CD4-positive, alpha-beta T cell (primary cell): ENCODE measurements around the gene PEF1. TPM values are rescaled to one million over a fixed set of nuclear protein-coding genes. Genes with fewer than 3 reads are reported as not detected.

Experiments used
- ATAC-seq: fragments of 200-7000 bp; cut with Tn5 transposase; one replicate; pipeline ENCODE4 v1.10.0; 2022; ENCODE audit warnings: mild to moderate bottlenecking; ENCODE audit not compliant: poor library complexity
- CTCF ChIA-PET: fragments of 350-600 bp; sonication (Branson Sonifier 250); formaldehyde crosslinking; loops from one replicate; lab custom pipeline; 2021; ENCODE audit warnings: antibody characterized with exemption, inconsistent platforms; lab: Charles Lee
- POLR2A ChIA-PET: fragments of 350-600 bp; sonication (Branson Sonifier 250); formaldehyde crosslinking; loops from one replicate; lab custom pipeline; 2021; ENCODE audit warnings: antibody characterized with exemption, inconsistent platforms; lab: Charles Lee
- DNase-seq, 14 experiments: peaks; one replicate each; pipeline ENCODE4 v3.0.0-alpha.2; 2013 to 2020; ENCODE audit warnings: mixed read lengths in 2 of 14
- H3K27ac ChIP-seq, 2 donors: one replicate each; pipeline versions ENCODE4 v1.5.1 to v1.7.0; 2013; ENCODE audit warnings: low read length in 2 of 2, low read depth in 1 of 2, mild to moderate bottlenecking in 1 of 2
- H3K27me3 ChIP-seq, 2 experiments: 1 replicate in 1 of 2; 2 replicates in 1 of 2; pipeline versions ENCODE4 v1.6.1 to v1.7.0; 2013; ENCODE audit warnings: low read length in 2 of 2, control low read depth in 1 of 2, mild to moderate bottlenecking in 1 of 2, moderate library complexity in 1 of 2; ENCODE audit not compliant: insufficient read depth in 2 of 2, control insufficient read depth in 1 of 2
- H3K36me3 ChIP-seq: one replicate; pipeline ENCODE4 v1.6.1; 2013; ENCODE audit warnings: low read length, control low read depth; ENCODE audit not compliant: insufficient read depth
- H3K4me1 ChIP-seq: one replicate; pipeline ENCODE4 v1.6.1; 2013; ENCODE audit warnings: low read length, control low read depth; ENCODE audit not compliant: insufficient read depth
- H3K4me3 ChIP-seq: one replicate; pipeline ENCODE4 v1.5.1; 2013; ENCODE audit warnings: mild to moderate bottlenecking, low read length, moderate library complexity
- H3K9me3 ChIP-seq, 2 experiments: 1 replicate in 1 of 2; 2 replicates in 1 of 2; pipeline versions ENCODE4 v1.6.1 to v1.7.0; 2013; ENCODE audit warnings: low read length in 2 of 2, mild to moderate bottlenecking in 2 of 2, control low read depth in 1 of 2, moderate library complexity in 1 of 2; ENCODE audit not compliant: control insufficient read depth in 1 of 2, insufficient read depth in 1 of 2
- H3K27ac Mint-ChIP-seq: one replicate; pipeline ENCODE4 v1.8.0; 2020; ENCODE audit warnings: mixed read lengths
- H3K27me3 Mint-ChIP-seq: one replicate; pipeline ENCODE4 v1.8.0; 2021; ENCODE audit warnings: mixed read lengths
- H3K36me3 Mint-ChIP-seq: one replicate; pipeline ENCODE4 v1.8.0; 2021; ENCODE audit warnings: low read depth, mixed read lengths
- H3K4me1 Mint-ChIP-seq: one replicate; pipeline ENCODE4 v1.8.0; 2021; ENCODE audit warnings: low read depth, mixed read lengths
- H3K4me3 Mint-ChIP-seq: one replicate; pipeline ENCODE4 v1.8.0; 2020; ENCODE audit warnings: mild to moderate bottlenecking, mixed read lengths
- H3K9me3 Mint-ChIP-seq: one replicate; pipeline ENCODE4 v1.8.0; 2020; ENCODE audit warnings: mixed read lengths
- intact Hi-C, 2 experiments: fragments of 100-400 bp; cut with DNase I in 1 of 2; cut with micrococcal nuclease in 1 of 2; formaldehyde crosslinking; loops; one replicate each; pipeline versions ENCODE4 v1.15.1 to v1.9.0; 2023 to 2025; cut with DNase I, micrococcal nuclease
- total RNA-seq, 174 experiments: library from RNA in 2 of 174; stranded (reverse) in 2 of 174; gene quantifications; one replicate each; pipeline ENCODE4 v1.2.3 and lab custom pipeline; 2021 to 2026
- TF ChIP-seq, protein P1 (sequence below): fragments of 200-600 bp; IDR thresholded peaks from one replicate; pipeline ENCODE4 v1.8.0; 2022; ENCODE audit warnings: antibody characterized with exemption, mild to moderate bottlenecking

Gene PEF1
- total RNA-seq, 2 experiments from 2014 or later, result 42.3 to 45.9 TPM

DNA sequence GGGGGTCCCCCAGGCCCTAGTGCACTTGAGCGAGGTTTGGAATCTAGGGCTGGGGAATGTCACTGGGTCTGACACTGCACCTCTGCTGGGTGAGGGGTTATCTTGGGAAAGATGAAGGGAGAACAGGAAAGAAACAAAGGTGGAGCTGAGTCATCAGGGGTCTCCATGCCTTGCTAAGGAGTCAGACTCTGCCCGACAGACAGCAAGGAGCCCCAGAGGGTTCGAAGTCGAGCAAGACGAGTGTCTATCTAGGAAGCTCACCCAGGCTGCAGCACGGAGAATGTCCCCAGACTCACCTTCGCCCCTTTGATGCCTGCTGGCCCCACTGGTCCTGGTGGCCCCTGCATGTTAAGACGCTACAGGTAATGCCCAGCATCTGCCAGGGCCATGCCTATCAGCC is 41.1 kb upstream of the PEF1 start:
- Histone ChIP-seq H3K9me3 (peaks cover 0 to 7% of the 10 kb centered on the region in 2 experiments), H3K36me3 (no peaks in the 10 kb centered on the region), H3K4me1 (no peaks in the 10 kb centered on the region), H3K27me3 (peaks cover 3 to 5% of the 10 kb centered on the region in 2 experiments), H3K27ac (no peak overlapping the region), H3K4me3 (no peak overlapping the region)
- H3K27me3 Mint-ChIP-seq, result peaks cover 7% of the 10 kb centered on the region
- intact Hi-C loops, result no loop called here
- H3K4me1 Mint-ChIP-seq, result no peaks in the 10 kb centered on the region
- ATAC-seq (no peak), DNase-seq (no peak)
- no peak overlapping the region for H3K27ac Mint-ChIP-seq
- H3K4me3 Mint-ChIP-seq, result no peak overlapping the region
- no peaks in the 10 kb centered on the region for H3K9me3 Mint-ChIP-seq
- ChIA-PET CTCF (no interaction called here), POLR2A (no interaction called here)
- no peaks in the 10 kb centered on the region for H3K36me3 Mint-ChIP-seq
- TF ChIP-seq, protein P1, sequence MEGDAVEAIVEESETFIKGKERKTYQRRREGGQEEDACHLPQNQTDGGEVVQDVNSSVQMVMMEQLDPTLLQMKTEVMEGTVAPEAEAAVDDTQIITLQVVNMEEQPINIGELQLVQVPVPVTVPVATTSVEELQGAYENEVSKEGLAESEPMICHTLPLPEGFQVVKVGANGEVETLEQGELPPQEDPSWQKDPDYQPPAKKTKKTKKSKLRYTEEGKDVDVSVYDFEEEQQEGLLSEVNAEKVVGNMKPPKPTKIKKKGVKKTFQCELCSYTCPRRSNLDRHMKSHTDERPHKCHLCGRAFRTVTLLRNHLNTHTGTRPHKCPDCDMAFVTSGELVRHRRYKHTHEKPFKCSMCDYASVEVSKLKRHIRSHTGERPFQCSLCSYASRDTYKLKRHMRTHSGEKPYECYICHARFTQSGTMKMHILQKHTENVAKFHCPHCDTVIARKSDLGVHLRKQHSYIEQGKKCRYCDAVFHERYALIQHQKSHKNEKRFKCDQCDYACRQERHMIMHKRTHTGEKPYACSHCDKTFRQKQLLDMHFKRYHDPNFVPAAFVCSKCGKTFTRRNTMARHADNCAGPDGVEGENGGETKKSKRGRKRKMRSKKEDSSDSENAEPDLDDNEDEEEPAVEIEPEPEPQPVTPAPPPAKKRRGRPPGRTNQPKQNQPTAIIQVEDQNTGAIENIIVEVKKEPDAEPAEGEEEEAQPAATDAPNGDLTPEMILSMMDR, result no peak

GRCh38 chr1:31683997-31684396 is 39.3 kb upstream of the PEF1 start:
- intact Hi-C loops, result no loop called here
- no peaks in the 10 kb centered on the region for H3K4me1 ChIP-seq
- H3K27ac ChIP-seq, result no peak overlapping the region
- TF ChIP-seq, protein P1, result no peak
- H3K36me3 ChIP-seq, result no peaks in the 10 kb centered on the region
- Mint-ChIP-seq H3K27ac (no peak overlapping the region), H3K36me3 (no peaks in the 10 kb centered on the region), H3K9me3 (no peaks in the 10 kb centered on the region), H3K4me3 (no peak overlapping the region), H3K4me1 (no peaks in the 10 kb centered on the region), H3K27me3 (peaks cover 7% of the 10 kb centered on the region)
- CTCF ChIA-PET, result no interaction called here
- ATAC-seq (no peak), DNase-seq (no peak)
- H3K4me3 ChIP-seq, result no peak overlapping the region
- H3K27me3 ChIP-seq, result peaks cover 3 to 5% of the 10 kb centered on the region in 2 experiments
- H3K9me3 ChIP-seq, result peaks cover 0 to 7% of the 10 kb centered on the region in 2 experiments
- POLR2A ChIA-PET, result no interaction called here

DNA sequence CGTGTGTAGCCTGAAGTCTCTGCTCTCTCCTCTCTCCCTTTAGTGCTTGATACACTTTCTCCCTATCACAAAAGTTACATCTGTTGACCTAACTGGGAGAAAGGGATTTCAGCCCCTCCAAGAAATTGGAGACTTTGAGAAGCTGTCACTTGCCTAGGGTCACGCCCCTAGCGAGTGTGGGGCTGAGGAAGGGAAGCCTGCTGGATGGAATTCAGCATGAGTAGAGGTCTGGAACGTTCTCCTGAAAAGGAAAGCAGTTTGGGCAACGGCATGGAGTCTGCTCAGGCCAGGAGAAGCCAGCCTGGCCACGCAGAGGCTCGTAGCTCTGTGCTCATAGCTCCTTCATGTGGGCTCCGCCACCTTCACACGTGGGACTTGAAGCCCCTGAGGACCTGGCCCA is 36.7 kb upstream of the PEF1 start:
- Mint-ChIP-seq H3K27me3 (peaks cover 12% of the 10 kb centered on the region), H3K36me3 (no peaks in the 10 kb centered on the region), H3K4me3 (no peak overlapping the region), H3K4me1 (no peaks in the 10 kb centered on the region), H3K27ac (no peak overlapping the region), H3K9me3 (no peaks in the 10 kb centered on the region)
- no peak for DNase-seq
- Histone ChIP-seq H3K36me3 (no peaks in the 10 kb centered on the region), H3K27me3 (peaks cover 3 to 4% of the 10 kb centered on the region in 2 experiments), H3K4me1 (no peaks in the 10 kb centered on the region), H3K27ac (no peak overlapping the region), H3K4me3 (no peak overlapping the region), H3K9me3 (peaks cover 0 to 7% of the 10 kb centered on the region in 2 experiments)
- POLR2A ChIA-PET, result no interaction called here
- ATAC-seq, result no peak
- TF ChIP-seq, protein P1, result no peak
- intact Hi-C loops, result no loop called here
- CTCF ChIA-PET, result no interaction called here
